Fibroblast of lung (primary cell): ENCODE data around the gene SRSF9. TPM values are rescaled to one million over a fixed set of nuclear protein-coding genes. Genes with fewer than 3 reads are reported as not detected.

Experiments
- DNase-seq, 2 donors: peaks; one replicate each; pipeline versions ENCODE4 v3.0.0 to v3.0.0-alpha.2; 2010; ENCODE audit warnings: low read depth in 2 of 2
- H2AFZ ChIP-seq: 2 replicates; pipeline ENCODE4 v1.5.1; 2012; ENCODE audit warnings: low read length, control low read depth, inconsistent platforms
- H3K27ac ChIP-seq: 2 replicates; pipeline ENCODE4 v1.5.1; 2011; ENCODE audit warnings: low read length, control low read depth; ENCODE audit not compliant: insufficient read depth
- H3K27me3 ChIP-seq: 2 replicates; pipeline ENCODE4 v1.5.1; 2011; ENCODE audit warnings: mild to moderate bottlenecking, low read length; ENCODE audit not compliant: control insufficient read depth, insufficient read depth
- H3K36me3 ChIP-seq: 2 replicates; pipeline ENCODE4 v1.5.1; 2011; ENCODE audit warnings: low read length; ENCODE audit not compliant: control insufficient read depth, insufficient read depth
- H3K4me1 ChIP-seq: 2 replicates; pipeline ENCODE4 v1.5.1; 2011; ENCODE audit warnings: low read length; ENCODE audit not compliant: control insufficient read depth, insufficient read depth; ENCODE audit errors: extremely low read depth
- H3K4me2 ChIP-seq: 2 replicates; pipeline ENCODE4 v1.5.1; 2011; ENCODE audit warnings: low read length, control low read depth; ENCODE audit not compliant: insufficient read depth; ENCODE audit errors: extremely low read depth
- H3K4me3 ChIP-seq, 4 experiments: fragments of 200-600 bp in 1 of 4; sonication (generic) in 1 of 4; replicated peaks in 1 of 4; 2 replicates each; pipeline ENCODE4 v1.5.1; 2011 to 2016; ENCODE audit warnings: low read length in 4 of 4, low read depth in 3 of 4, mild to moderate bottlenecking in 3 of 4, control low read depth in 2 of 4, inconsistent platforms in 1 of 4, mixed read lengths in 1 of 4; ENCODE audit not compliant: insufficient read depth in 1 of 4; ENCODE audit errors: control extremely low read depth in 1 of 4
- H3K79me2 ChIP-seq: 2 replicates; pipeline ENCODE4 v1.5.1; 2012; ENCODE audit warnings: mild to moderate bottlenecking, low read length, inconsistent platforms; ENCODE audit not compliant: control insufficient read depth, insufficient read depth
- H3K9ac ChIP-seq: 2 replicates; pipeline ENCODE4 v1.5.1; 2011; ENCODE audit warnings: mild to moderate bottlenecking, low read length, control low read depth; ENCODE audit not compliant: insufficient read depth
- H3K9me3 ChIP-seq: 2 replicates; pipeline ENCODE4 v1.5.1; 2012; ENCODE audit warnings: low read depth, low read length; ENCODE audit not compliant: control insufficient read depth, insufficient read depth
- H4K20me1 ChIP-seq: 2 replicates; pipeline ENCODE4 v1.5.1; 2011; ENCODE audit warnings: low read length; ENCODE audit not compliant: control insufficient read depth, insufficient read depth; ENCODE audit errors: extremely low read depth
- EZH2 ChIP-seq: IDR thresholded peaks from 2 replicates; pipeline ENCODE4 v1.5.1; 2012; ENCODE audit warnings: low read length, control low read depth, mild to moderate bottlenecking; ENCODE audit errors: missing control alignments
- polyA plus RNA-seq, 2 donors: library from polyadenylated mRNA; depleted of rRNA in 1 of 2; stranded (reverse) in 1 of 2; unstranded in 1 of 2; fragments of >200 nt; gene quantifications; 2 replicates each; pipeline ENCODE4 v1.2.1, GENCODE V29; 2011 to 2012; ENCODE audit warnings: missing spikeins in 1 of 2
- total RNA-seq: library from RNA; depleted of rRNA; stranded (reverse); fragments of >200 nt; gene quantifications from 2 replicates; pipeline ENCODE4 v1.2.1, GENCODE V29; 2014
- TF ChIP-seq, protein P1 (sequence below), 2 donors: IDR thresholded peaks in 1 of 2; conservative IDR thresholded peaks in 1 of 2; 1 replicate in 1 of 2; 2 replicates in 1 of 2; pipeline ENCODE4 v1.5.1; 2011 to 2012; ENCODE audit warnings: low read length in 2 of 2, control low read depth in 1 of 2, inconsistent platforms in 1 of 2, low read depth in 1 of 2, mild to moderate bottlenecking in 1 of 2

Gene SRSF9
- total and polyA plus RNA-seq, 2 donors (not counting 1 experiment from before 2014, with no cell fraction given), result 150 to 188 TPM

DNA sequence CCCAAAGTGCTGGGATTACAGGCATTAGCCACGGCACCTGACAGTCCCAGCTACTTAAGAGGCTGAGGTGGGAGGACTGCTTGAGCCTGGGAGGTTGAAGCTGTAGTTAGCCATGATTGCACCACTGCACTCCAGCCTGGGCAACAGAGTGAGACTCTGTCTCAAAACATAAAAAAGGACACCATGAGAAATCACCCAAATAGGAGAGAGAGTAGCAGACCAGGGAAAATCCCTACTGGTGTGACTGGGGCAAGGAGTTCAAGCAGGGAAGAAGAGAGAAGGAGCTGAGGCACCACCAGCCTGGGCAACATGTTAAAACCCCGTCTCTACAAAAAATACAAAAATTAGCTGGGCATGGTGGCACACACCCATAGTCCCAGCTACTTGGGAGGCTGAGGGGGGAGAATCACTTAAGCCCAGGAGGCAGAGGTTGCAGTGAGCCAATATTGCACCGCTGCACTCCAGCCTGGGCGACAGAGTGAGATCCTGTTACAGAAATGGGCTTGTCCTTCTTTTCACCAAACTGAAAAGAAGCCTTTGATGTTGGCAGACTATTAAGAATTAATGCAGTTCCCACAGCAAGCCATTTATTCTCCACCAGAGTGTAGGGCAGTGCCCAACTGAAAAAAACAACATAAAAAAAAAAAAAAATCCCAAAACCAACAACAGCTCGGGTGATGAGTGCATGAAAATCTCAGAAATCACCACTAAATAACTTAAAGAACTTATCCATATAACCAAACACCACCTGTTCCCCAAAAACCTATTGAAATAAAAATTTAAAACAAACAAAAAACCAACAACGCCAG, 4.5 kb upstream of the SRSF9 start:
- H3K4me3 ChIP-seq, result no peak overlapping the region
- peaks cover 7% of the 10 kb centered on the region for H3K4me1 ChIP-seq
- no peak for DNase-seq
- H4K20me1 ChIP-seq, result no peaks in the 10 kb centered on the region
- no peak overlapping the region for H3K4me2 ChIP-seq
- H3K9me3 ChIP-seq, result no peaks in the 10 kb centered on the region
- TF ChIP-seq EZH2, result no peak
- TF ChIP-seq, protein P1, sequence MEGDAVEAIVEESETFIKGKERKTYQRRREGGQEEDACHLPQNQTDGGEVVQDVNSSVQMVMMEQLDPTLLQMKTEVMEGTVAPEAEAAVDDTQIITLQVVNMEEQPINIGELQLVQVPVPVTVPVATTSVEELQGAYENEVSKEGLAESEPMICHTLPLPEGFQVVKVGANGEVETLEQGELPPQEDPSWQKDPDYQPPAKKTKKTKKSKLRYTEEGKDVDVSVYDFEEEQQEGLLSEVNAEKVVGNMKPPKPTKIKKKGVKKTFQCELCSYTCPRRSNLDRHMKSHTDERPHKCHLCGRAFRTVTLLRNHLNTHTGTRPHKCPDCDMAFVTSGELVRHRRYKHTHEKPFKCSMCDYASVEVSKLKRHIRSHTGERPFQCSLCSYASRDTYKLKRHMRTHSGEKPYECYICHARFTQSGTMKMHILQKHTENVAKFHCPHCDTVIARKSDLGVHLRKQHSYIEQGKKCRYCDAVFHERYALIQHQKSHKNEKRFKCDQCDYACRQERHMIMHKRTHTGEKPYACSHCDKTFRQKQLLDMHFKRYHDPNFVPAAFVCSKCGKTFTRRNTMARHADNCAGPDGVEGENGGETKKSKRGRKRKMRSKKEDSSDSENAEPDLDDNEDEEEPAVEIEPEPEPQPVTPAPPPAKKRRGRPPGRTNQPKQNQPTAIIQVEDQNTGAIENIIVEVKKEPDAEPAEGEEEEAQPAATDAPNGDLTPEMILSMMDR (conservative IDR thresholded peaks at IDR 0.05 in 1 of 2, IDR thresholded peaks at IDR 0.05 in 1 of 2; ENCODE audit: low read depth in 1 of 2, low read length in 2 of 2), result no peak
- H3K27me3 ChIP-seq, result no peaks in the 10 kb centered on the region
- peaks cover 13% of the 10 kb centered on the region for H3K79me2 ChIP-seq
- H3K36me3 ChIP-seq, result no peaks in the 10 kb centered on the region
- no peak overlapping the region for H3K27ac ChIP-seq
- no peak overlapping the region for H3K9ac ChIP-seq
- no peak overlapping the region for H2AFZ ChIP-seq

DNA sequence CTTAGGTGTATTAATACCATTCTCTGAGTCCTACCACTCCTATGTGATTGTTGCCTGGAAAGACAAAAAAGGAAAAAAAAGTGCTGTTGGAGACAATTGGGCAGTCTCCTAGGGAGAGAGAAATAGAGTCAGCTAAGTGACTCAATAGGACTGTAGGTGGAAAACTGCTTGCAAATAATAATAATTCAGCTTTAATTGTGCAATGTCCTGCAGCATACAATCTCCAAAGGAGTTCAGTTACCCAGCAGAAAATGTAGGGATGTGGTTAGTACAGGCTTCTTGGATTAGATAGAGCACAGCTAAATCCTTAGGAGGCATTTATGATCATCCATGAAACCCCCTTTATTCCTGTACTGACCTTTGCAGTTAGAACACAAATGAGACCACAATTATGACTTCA, 3.0 kb upstream of the SRSF9 start:
- Histone ChIP-seq H3K36me3 (no peaks in the 10 kb centered on the region), H3K27ac (no peak overlapping the region), H3K4me2 (no peak overlapping the region), H3K27me3 (no peaks in the 10 kb centered on the region), H3K4me1 (peaks cover 9% of the 10 kb centered on the region), H3K9me3 (no peaks in the 10 kb centered on the region), H4K20me1 (peaks cover under 1% of the 10 kb centered on the region), H3K79me2 (peaks cover 28% of the 10 kb centered on the region), H3K4me3 (no peak overlapping the region), H3K9ac (no peak overlapping the region), H2AFZ (no peak overlapping the region)
- no peak for DNase-seq
- no peak for TF ChIP-seq EZH2
- TF ChIP-seq, protein P1 (conservative IDR thresholded peaks at IDR 0.05 in 1 of 2, IDR thresholded peaks at IDR 0.05 in 1 of 2; ENCODE audit: low read depth in 1 of 2, low read length in 2 of 2), result no peak

DNA sequence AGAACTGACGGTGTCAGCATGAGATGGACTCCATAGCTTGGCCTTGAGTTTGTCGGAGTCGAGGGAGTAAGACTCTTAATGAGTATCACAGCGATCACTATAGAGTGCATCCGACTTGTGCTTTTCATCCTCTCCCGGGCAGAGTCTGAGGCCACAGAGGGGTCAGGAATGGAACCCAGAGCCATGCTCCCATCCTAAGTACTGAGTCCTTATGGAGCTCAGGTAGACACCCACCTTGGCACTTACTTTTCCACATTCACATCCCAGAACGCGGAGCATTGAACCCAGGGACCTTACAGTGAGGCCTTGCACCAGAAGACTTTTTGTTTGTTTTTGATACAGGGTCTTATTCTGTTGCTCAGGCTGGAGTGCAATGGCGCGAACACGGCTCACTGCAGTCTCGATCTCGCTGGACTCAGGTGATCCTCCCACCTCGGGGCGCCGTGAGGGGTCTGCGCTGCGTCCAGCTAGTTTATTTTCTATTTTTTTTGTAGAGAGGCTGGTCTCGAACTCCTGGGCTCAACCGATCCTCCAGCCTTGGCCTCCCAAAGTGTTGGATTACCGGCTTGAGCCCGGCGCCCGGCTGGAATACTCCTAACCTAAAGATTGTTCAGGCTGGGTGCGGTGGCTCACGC, 719 bp upstream of the SRSF9 start:
- Histone ChIP-seq H3K27me3 (no peaks in the 10 kb centered on the region), H3K79me2 (peaks cover 50% of the 10 kb centered on the region), H3K27ac (peak overlapping the region; percentile 76), H3K4me3 (peak overlapping the region; percentile 70 to 93 (median 86)), H4K20me1 (peaks cover 5% of the 10 kb centered on the region), H3K4me2 (peak overlapping the region; percentile 97), H3K4me1 (peaks cover 9% of the 10 kb centered on the region), H2AFZ (peak overlapping the region; percentile 95), H3K9ac (peak overlapping the region; percentile 92), H3K9me3 (no peaks in the 10 kb centered on the region), H3K36me3 (peaks cover 3% of the 10 kb centered on the region)
- TF ChIP-seq, protein P1 (conservative IDR thresholded peaks at IDR 0.05 in 1 of 2, IDR thresholded peaks at IDR 0.05 in 1 of 2; ENCODE audit: low read depth in 1 of 2, low read length in 2 of 2), result no peak
- no peak for TF ChIP-seq EZH2
- peak in 1 of 2 donors; percentile 33 for DNase-seq
